Effector memory CD4-positive, alpha-beta T cell (primary cell): ENCODE data around the gene BMP3.

Experiments used
- DNase-seq, 3 donors: peaks; one replicate each; pipeline ENCODE4 v3.0.0-alpha.2; 2020
- H3K27ac ChIP-seq: 2 replicates; pipeline ENCODE4 v1.7.0; 2013; ENCODE audit warnings: mild to moderate bottlenecking, low read length, moderate library complexity; ENCODE audit not compliant: insufficient read depth, poor library complexity, severe bottlenecking
- H3K27me3 ChIP-seq: replicated peaks from 2 replicates; pipeline ENCODE4 v1.7.0; 2013; ENCODE audit warnings: mild to moderate bottlenecking, low read length; ENCODE audit not compliant: insufficient read depth, control insufficient read depth, poor library complexity, severe bottlenecking
- H3K36me3 ChIP-seq: 2 replicates; pipeline ENCODE4 v1.7.0; 2013; ENCODE audit warnings: mild to moderate bottlenecking, low read length, moderate library complexity; ENCODE audit not compliant: control insufficient read depth, insufficient read depth
- H3K4me1 ChIP-seq: 2 replicates; pipeline ENCODE4 v1.7.0; 2013; ENCODE audit warnings: low read length, mild to moderate bottlenecking; ENCODE audit not compliant: control insufficient read depth, insufficient read depth, poor library complexity, severe bottlenecking
- H3K4me3 ChIP-seq: 2 replicates; pipeline ENCODE4 v1.7.0; 2013; ENCODE audit warnings: low read length, low read depth, mild to moderate bottlenecking; ENCODE audit not compliant: insufficient read depth, poor library complexity, severe bottlenecking
- H3K9me3 ChIP-seq: 2 replicates; pipeline ENCODE4 v1.7.0; 2013; ENCODE audit warnings: mild to moderate bottlenecking, low read length, moderate library complexity; ENCODE audit not compliant: control insufficient read depth

The BMP3 gene

GRCh38 chr4:81040012-81040659, 9.6 kb downstream of the BMP3 start:
- Histone ChIP-seq H3K27ac (no peak overlapping the region), H3K9me3 (no peaks in the 10 kb centered on the region), H3K4me3 (no peak overlapping the region), H3K4me1 (no peaks in the 10 kb centered on the region), H3K27me3 (no peaks in the 10 kb centered on the region), H3K36me3 (no peaks in the 10 kb centered on the region)
- DNase-seq = no peak

DNA sequence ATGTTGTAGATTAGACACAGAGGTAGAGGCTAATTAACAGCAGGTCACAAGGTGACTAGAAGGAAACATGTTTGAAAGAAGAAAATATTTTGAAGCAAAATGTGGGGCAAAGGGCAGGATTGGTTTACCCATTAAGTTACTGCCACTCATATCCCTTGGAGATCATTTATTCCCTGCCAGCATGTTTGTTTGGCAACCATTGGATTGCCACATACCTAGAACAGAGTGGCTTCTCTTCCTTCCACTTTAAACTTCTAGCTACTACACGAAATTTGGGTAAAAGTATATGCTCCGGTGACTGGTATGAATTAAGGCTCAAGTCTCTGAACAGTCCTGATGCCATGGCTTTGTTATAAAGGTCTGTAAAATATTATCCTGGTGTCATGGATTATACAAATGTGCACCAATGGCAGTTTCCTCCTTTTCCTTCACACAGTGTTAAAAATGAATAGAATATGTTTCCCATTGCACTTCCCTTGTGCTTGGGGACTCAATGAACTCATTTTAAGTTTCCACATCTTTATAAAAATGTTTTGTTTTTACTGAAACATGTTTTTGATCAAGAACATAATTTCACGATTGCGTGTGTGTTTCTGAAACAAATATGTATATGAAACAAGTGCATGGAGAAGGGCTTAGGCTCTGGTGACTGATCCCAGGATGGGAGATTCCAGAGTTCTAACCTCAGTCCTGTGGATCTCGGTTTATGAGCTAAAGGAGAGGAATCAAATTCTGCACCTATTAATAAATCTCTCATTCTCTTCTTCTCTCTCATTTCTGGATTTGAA, 12.3 kb downstream of the BMP3 start:
- Histone ChIP-seq H3K4me1 (no peaks in the 10 kb centered on the region), H3K27ac (no peak overlapping the region), H3K36me3 (no peaks in the 10 kb centered on the region), H3K4me3 (no peak overlapping the region), H3K9me3 (no peaks in the 10 kb centered on the region), H3K27me3 (no peaks in the 10 kb centered on the region)
- no peak for DNase-seq

DNA sequence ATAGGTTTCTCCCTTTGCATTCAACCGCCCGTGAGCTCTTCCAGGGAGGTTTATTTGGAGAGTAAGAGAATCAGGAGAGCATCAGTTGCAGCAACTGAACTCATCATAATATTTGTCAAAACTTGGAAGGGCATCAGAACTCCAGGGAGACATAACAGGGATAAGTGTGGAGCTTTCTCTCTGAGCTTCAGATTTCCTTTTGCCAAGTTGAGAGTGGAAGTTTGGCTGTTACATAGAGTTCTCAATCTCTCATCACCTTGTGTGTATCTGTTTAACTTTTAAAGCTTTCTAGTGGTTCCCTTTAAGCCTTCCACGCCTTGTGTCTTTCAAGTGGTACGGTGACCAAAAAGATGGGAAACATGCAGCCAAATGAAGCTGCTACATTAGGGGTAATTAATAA, 18.8 kb downstream of the BMP3 start:
- no peak for DNase-seq
- Histone ChIP-seq H3K9me3 (no peaks in the 10 kb centered on the region), H3K4me3 (no peak overlapping the region), H3K4me1 (no peaks in the 10 kb centered on the region), H3K36me3 (no peaks in the 10 kb centered on the region), H3K27me3 (no peaks in the 10 kb centered on the region), H3K27ac (no peak overlapping the region)

DNA sequence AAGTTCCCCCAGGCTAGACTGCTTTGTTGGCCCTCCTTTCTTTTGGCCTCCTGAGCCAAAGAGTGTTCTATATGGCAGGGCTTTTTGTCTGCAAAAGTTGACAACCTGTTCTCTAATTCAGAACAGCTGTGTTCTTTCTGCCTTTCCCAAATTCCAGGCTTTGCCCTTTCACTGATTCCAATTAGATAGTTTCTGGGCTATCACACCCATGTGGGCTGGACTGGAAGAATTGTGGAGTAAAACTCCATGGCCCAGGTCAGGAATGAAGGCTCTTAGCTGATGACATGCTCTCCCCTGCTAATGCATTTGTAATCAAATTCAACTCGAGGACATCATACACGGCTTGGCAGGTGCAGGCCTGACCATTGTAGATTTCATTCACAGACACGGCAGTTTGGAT, 19.4 kb downstream of the BMP3 start:
- no peaks in the 10 kb centered on the region for H3K4me1 ChIP-seq
- H3K4me3 ChIP-seq = no peak overlapping the region
- H3K27me3 ChIP-seq = no peaks in the 10 kb centered on the region
- H3K27ac ChIP-seq = no peak overlapping the region
- no peaks in the 10 kb centered on the region for H3K9me3 ChIP-seq
- no peak for DNase-seq
- no peaks in the 10 kb centered on the region for H3K36me3 ChIP-seq

DNA sequence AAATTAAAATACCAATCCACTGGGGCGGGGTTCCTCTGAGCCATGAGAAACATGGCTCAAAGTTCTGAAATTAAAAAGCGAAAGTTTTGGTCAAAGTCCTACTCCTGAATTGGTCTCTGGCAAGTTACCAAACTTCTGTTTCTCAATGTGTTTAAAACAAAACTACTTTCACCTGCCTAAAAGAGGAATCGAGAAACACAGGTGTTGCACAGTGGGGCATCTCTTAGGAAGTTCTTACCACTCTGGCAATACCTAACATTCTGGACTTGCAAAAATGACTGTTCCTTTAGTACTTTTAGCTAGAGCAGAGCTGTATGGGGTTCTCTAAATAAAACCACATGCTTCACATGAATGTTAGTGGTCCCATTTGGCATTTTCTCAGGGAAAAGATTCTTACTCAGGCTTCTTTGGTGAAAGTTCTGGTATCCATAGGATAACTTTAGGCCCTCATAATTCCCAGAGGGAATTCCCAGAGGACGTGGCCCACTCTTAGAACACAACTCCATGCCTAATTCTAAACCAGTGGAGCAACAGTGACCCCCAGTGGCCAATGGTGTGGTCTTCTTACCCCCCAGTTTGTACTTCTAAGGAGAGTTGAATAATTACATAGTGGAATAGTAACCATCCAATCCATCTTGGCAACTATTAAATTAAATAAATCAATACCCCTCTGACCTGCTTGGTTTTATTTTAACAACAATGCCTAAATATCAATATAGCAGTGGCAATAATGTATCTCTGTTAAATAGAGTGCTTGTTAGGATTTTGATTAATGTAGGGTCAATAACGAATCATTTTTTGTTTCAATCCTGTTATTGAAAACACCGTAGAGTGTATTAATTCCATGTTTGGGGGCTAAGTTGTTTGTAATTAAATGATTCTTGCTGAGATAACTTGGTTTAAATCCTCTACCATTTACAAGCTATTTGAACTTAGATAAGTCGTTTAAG, 21.9 kb downstream of the BMP3 start:
- no peaks in the 10 kb centered on the region for H3K4me1 ChIP-seq
- DNase-seq = peak in 2 of 3 donors; percentile 2 to 28

GRCh38 chr4:81058621-81059020, 28.1 kb downstream of the BMP3 start:
- no peaks in the 10 kb centered on the region for H3K9me3 ChIP-seq
- H3K27me3 ChIP-seq = no peaks in the 10 kb centered on the region
- DNase-seq = no peak
- no peaks in the 10 kb centered on the region for H3K4me1 ChIP-seq
- H3K36me3 ChIP-seq = no peaks in the 10 kb centered on the region
- no peak overlapping the region for H3K4me3 ChIP-seq
- no peak overlapping the region for H3K27ac ChIP-seq

More for the DNA sequence above, 21.9 kb downstream of the BMP3 start:
- H3K27me3 ChIP-seq = no peaks in the 10 kb centered on the region
- no peaks in the 10 kb centered on the region for H3K9me3 ChIP-seq
- no peaks in the 10 kb centered on the region for H3K36me3 ChIP-seq
- no peak overlapping the region for H3K27ac ChIP-seq
- H3K4me3 ChIP-seq = no peak overlapping the region

GRCh38 chr4:81060587-81061343, 30.3 kb downstream of the BMP3 start:
- no peak for DNase-seq
- no peak overlapping the region for H3K4me3 ChIP-seq
- H3K27me3 ChIP-seq = no peaks in the 10 kb centered on the region
- H3K36me3 ChIP-seq = no peaks in the 10 kb centered on the region
- no peak overlapping the region for H3K27ac ChIP-seq
- H3K9me3 ChIP-seq = no peaks in the 10 kb centered on the region
- no peaks in the 10 kb centered on the region for H3K4me1 ChIP-seq

DNA sequence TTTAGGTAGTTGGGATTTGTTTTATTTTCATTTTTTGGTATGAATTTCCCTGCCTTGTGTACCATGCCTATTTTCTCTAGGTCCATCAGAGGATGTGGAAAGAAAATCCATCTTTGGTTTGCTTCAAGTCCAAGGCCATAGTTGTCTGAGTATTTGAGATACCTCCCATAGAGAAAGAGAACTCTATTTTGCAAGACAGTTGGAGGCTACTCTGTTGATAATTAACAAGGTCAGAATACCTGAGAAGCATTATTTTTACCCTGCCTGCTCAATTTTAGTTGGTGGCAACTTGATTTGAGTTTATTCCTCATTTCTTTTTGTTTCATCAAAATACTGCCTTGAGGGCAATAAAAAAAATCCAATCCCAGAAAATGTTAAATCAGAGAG, 30.8 kb downstream of the BMP3 start:
- H3K36me3 ChIP-seq = no peaks in the 10 kb centered on the region
- H3K4me1 ChIP-seq = no peaks in the 10 kb centered on the region
- H3K27ac ChIP-seq = no peak overlapping the region
- DNase-seq = no peak
- no peaks in the 10 kb centered on the region for H3K27me3 ChIP-seq
- H3K9me3 ChIP-seq = no peaks in the 10 kb centered on the region
- no peak overlapping the region for H3K4me3 ChIP-seq

GRCh38 chr4:81062001-81062400, 31.5 kb downstream of the BMP3 start:
- Histone ChIP-seq H3K27me3 (no peaks in the 10 kb centered on the region), H3K9me3 (no peaks in the 10 kb centered on the region), H3K36me3 (no peaks in the 10 kb centered on the region), H3K4me1 (no peaks in the 10 kb centered on the region), H3K4me3 (no peak overlapping the region), H3K27ac (no peak overlapping the region)
- DNase-seq = no peak
